HEK293 (cell line): ENCODE measurements around the gene PARD6G.
A peak's percentile ranks its signal among the peaks of the same experiment; 100 is the strongest.

ENCODE experiments used
- CTCF ChIA-PET: fragments of 350-600 bp; formaldehyde crosslinking; extraction: SDS; loops from one replicate; lab custom pipeline; 2021; ENCODE audit warnings: antibody characterized with exemption; lab: Yijun Ruan, JAX
- POLR2A ChIA-PET: fragments of 300-600 bp; formaldehyde crosslinking; extraction: SDS; loops from one replicate; lab custom pipeline; 2020; ENCODE audit warnings: antibody characterized with exemption, inconsistent platforms; lab: Yijun Ruan, JAX
- H3K27ac ChIP-seq: fragments of 200-500 bp; sonication (Bioruptor generic); 2 replicates; pipeline ENCODE4 v1.5.1; 2014; ENCODE audit warnings: low read depth, low read length, control low read depth, inconsistent platforms; ENCODE audit errors: extremely low read depth
- H3K36me3 ChIP-seq, 2 experiments: fragments of 200-500 bp in 1 of 2; sonication (Bioruptor generic) in 1 of 2; 1 replicate in 1 of 2; 2 replicates in 1 of 2; pipeline ENCODE4 v1.5.1; 2014 to 2017; ENCODE audit warnings: inconsistent platforms in 2 of 2, low read length in 2 of 2; ENCODE audit not compliant: control insufficient read depth in 2 of 2, insufficient read depth in 1 of 2
- H3K4me1 ChIP-seq: fragments of 200-500 bp; sonication (Bioruptor generic); 2 replicates; pipeline ENCODE4 v1.5.1; 2014; ENCODE audit warnings: mild to moderate bottlenecking, low read length, inconsistent platforms; ENCODE audit not compliant: control insufficient read depth, insufficient read depth
- H3K4me3 ChIP-seq: 2 replicates; pipeline ENCODE4 v1.5.1; 2011; ENCODE audit warnings: low read depth, mild to moderate bottlenecking, control low read depth, low read length, moderate library complexity
- H3K9me3 ChIP-seq: fragments of 200-500 bp; sonication (Bioruptor generic); 2 replicates; pipeline ENCODE4 v1.5.1; 2014; ENCODE audit warnings: low read depth, low read length, inconsistent platforms; ENCODE audit not compliant: control insufficient read depth, insufficient read depth
- IKZF3 ChIP-seq: fragments of 450-650 bp; IDR thresholded peaks from 2 replicates; pipeline ENCODE4 v1.5.0; 2018; ENCODE audit warnings: missing biosample characterization, mild to moderate bottlenecking, missing genetic modification characterization, moderate library complexity
- PRDM1 ChIP-seq: fragments of 450-650 bp; formaldehyde crosslinking; IDR thresholded peaks from 2 replicates; pipeline ENCODE4; 2016; ENCODE audit warnings: missing biosample characterization, missing genetic modification characterization
- ZBTB20 ChIP-seq: fragments of 450-650 bp; formaldehyde crosslinking; IDR thresholded peaks from 2 replicates; pipeline ENCODE4 v1.5.1; 2016; ENCODE audit warnings: missing biosample characterization, missing genetic modification characterization
- ZBTB26 ChIP-seq: fragments of 450-650 bp; formaldehyde crosslinking; optimal IDR thresholded peaks from 2 replicates; pipeline ENCODE3; 2016; ENCODE audit warnings: missing biosample characterization, mild to moderate bottlenecking, missing genetic modification characterization
- ZBTB44 ChIP-seq: fragments of 450-650 bp; IDR thresholded peaks from 2 replicates; pipeline ENCODE4 v1.5.1; 2018; ENCODE audit warnings: missing biosample characterization, mild to moderate bottlenecking, missing genetic modification characterization
- ZBTB48 ChIP-seq: fragments of 450-650 bp; formaldehyde crosslinking; IDR thresholded peaks from 2 replicates; pipeline ENCODE4 v1.5.1; 2016; ENCODE audit warnings: missing biosample characterization, missing genetic modification characterization
- ZFHX2 ChIP-seq: fragments of 450-650 bp; formaldehyde crosslinking; conservative IDR thresholded peaks from 2 replicates; pipeline ENCODE4 v1.5.1; 2016; ENCODE audit warnings: missing biosample characterization, missing genetic modification characterization
- ZNF133 ChIP-seq: fragments of 450-650 bp; formaldehyde crosslinking; IDR thresholded peaks from 2 replicates; pipeline ENCODE4 v1.5.1; 2016; ENCODE audit warnings: missing biosample characterization, missing genetic modification characterization
- ZNF146 ChIP-seq: fragments of 450-650 bp; formaldehyde crosslinking; IDR thresholded peaks from 2 replicates; pipeline ENCODE4 v1.5.1; 2016; ENCODE audit warnings: missing biosample characterization, missing genetic modification characterization
- ZNF169 ChIP-seq: fragments of 450-650 bp; formaldehyde crosslinking; IDR thresholded peaks from 2 replicates; pipeline ENCODE4 v1.5.1; 2016; ENCODE audit warnings: missing biosample characterization, missing genetic modification characterization
- ZNF202 ChIP-seq: fragments of 450-650 bp; formaldehyde crosslinking; IDR thresholded peaks from 2 replicates; pipeline ENCODE4 v1.5.1; 2016; ENCODE audit warnings: missing biosample characterization, missing genetic modification characterization, borderline replicate concordance
- ZNF239 ChIP-seq: fragments of 450-650 bp; formaldehyde crosslinking; IDR thresholded peaks from 2 replicates; pipeline ENCODE4 v1.5.1; 2016; ENCODE audit warnings: missing biosample characterization, missing genetic modification characterization
- ZNF266 ChIP-seq: fragments of 450-650 bp; formaldehyde crosslinking; IDR thresholded peaks from 2 replicates; pipeline ENCODE4 v1.5.1; 2016; ENCODE audit warnings: missing biosample characterization, missing genetic modification characterization, low read depth
- ZNF341 ChIP-seq: fragments of 450-650 bp; formaldehyde crosslinking; IDR thresholded peaks from 2 replicates; pipeline ENCODE4; 2016; ENCODE audit warnings: low read depth, missing biosample characterization, missing genetic modification characterization
- ZNF350 ChIP-seq: fragments of 450-650 bp; formaldehyde crosslinking; IDR thresholded peaks from 2 replicates; pipeline ENCODE4 v1.5.0; 2017; ENCODE audit warnings: missing biosample characterization, mild to moderate bottlenecking, missing genetic modification characterization
- ZNF404 ChIP-seq: fragments of 450-650 bp; formaldehyde crosslinking; IDR thresholded peaks from 2 replicates; pipeline ENCODE4 v1.5.1; 2017; ENCODE audit warnings: missing biosample characterization, missing genetic modification characterization
- ZNF510 ChIP-seq: fragments of 450-650 bp; formaldehyde crosslinking; IDR thresholded peaks from 2 replicates; pipeline ENCODE4 v1.5.1; 2018; ENCODE audit warnings: mild to moderate bottlenecking, missing genetic modification characterization, missing biosample characterization; ENCODE audit not compliant: insufficient replicate concordance
- ZNF514 ChIP-seq: fragments of 450-650 bp; formaldehyde crosslinking; IDR thresholded peaks from 2 replicates; pipeline ENCODE4 v1.5.1; 2016; ENCODE audit warnings: missing biosample characterization, missing genetic modification characterization
- ZNF76 ChIP-seq: fragments of 450-650 bp; formaldehyde crosslinking; IDR thresholded peaks from 2 replicates; pipeline ENCODE4; 2016; ENCODE audit warnings: low read depth, missing biosample characterization, missing genetic modification characterization, borderline replicate concordance
- TF ChIP-seq, protein P1 (sequence below): fragments of 450-650 bp; formaldehyde crosslinking; IDR thresholded peaks from 2 replicates; pipeline ENCODE4 v1.5.1; 2016; ENCODE audit warnings: missing biosample characterization, missing genetic modification characterization, borderline replicate concordance
- TF ChIP-seq, protein P2 (sequence below): fragments of 450-650 bp; formaldehyde crosslinking; IDR thresholded peaks from 2 replicates; pipeline ENCODE4 v1.5.1; 2017; ENCODE audit warnings: missing biosample characterization, missing genetic modification characterization
- TF ChIP-seq, protein P3 (sequence below): fragments of 450-650 bp; formaldehyde crosslinking; IDR thresholded peaks from 2 replicates; pipeline ENCODE4 v1.5.0; 2017; ENCODE audit warnings: missing biosample characterization, missing genetic modification characterization, borderline replicate concordance
- TF ChIP-seq, protein P4 (sequence below): fragments of 450-650 bp; formaldehyde crosslinking; IDR thresholded peaks from 2 replicates; pipeline ENCODE4 v1.5.1; 2016; ENCODE audit warnings: missing biosample characterization, missing genetic modification characterization, low read depth

PARD6G gene

GRCh38 chr18:80245781-80246444 is 1.4 kb downstream of the PARD6G start:
- ChIA-PET CTCF (interaction anchor here (0.9 kb wide), 1 partner anchor 88 kb away, joined by 4 read pairs; no protein-coding TSS in a partner anchor), POLR2A (no interaction called here)
- H3K4me1 ChIP-seq: 0 out of 2 replicates have a peak, but pooled peaks cover 4% of the 10 kb centered on the region
- TF ChIP-seq ZBTB48 (tag by site-specific recombination) (no peak), ZNF341 (tag by site-specific recombination) (peak; percentile 96), ZNF266 (tag by site-specific recombination) (no peak), ZNF76 (no peak), ZNF514 (tag by site-specific recombination) (no peak), ZNF169 (tag by site-specific recombination) (no peak), ZBTB26 (peak; percentile 58), ZBTB44 (tag by site-specific recombination) (no peak), ZNF133 (tag by site-specific recombination) (no peak), ZFHX2 (peak; percentile 62), ZNF239 (tag by site-specific recombination) (no peak), ZNF510 (tag by site-specific recombination) (no peak), ZNF146 (tag by site-specific recombination) (no peak), ZNF202 (tag by site-specific recombination) (no peak), ZBTB20 (tag by site-specific recombination) (no peak), ZNF404 (tag by site-specific recombination) (no peak), ZNF350 (tag by site-specific recombination) (no peak), IKZF3 (no peak), PRDM1 (no peak)
- TF ChIP-seq, protein P1, sequence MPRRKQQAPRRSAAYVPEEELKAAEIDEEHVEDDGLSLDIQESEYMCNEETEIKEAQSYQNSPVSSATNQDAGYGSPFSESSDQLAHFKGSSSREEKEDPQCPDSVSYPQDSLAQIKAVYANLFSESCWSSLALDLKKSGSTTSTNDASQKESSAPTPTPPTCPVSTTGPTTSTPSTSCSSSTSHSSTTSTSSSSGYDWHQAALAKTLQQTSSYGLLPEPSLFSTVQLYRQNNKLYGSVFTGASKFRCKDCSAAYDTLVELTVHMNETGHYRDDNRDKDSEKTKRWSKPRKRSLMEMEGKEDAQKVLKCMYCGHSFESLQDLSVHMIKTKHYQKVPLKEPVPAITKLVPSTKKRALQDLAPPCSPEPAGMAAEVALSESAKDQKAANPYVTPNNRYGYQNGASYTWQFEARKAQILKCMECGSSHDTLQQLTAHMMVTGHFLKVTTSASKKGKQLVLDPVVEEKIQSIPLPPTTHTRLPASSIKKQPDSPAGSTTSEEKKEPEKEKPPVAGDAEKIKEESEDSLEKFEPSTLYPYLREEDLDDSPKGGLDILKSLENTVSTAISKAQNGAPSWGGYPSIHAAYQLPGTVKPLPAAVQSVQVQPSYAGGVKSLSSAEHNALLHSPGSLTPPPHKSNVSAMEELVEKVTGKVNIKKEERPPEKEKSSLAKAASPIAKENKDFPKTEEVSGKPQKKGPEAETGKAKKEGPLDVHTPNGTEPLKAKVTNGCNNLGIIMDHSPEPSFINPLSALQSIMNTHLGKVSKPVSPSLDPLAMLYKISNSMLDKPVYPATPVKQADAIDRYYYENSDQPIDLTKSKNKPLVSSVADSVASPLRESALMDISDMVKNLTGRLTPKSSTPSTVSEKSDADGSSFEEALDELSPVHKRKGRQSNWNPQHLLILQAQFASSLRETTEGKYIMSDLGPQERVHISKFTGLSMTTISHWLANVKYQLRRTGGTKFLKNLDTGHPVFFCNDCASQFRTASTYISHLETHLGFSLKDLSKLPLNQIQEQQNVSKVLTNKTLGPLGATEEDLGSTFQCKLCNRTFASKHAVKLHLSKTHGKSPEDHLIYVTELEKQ: no peak
- TF ChIP-seq, protein P2, sequence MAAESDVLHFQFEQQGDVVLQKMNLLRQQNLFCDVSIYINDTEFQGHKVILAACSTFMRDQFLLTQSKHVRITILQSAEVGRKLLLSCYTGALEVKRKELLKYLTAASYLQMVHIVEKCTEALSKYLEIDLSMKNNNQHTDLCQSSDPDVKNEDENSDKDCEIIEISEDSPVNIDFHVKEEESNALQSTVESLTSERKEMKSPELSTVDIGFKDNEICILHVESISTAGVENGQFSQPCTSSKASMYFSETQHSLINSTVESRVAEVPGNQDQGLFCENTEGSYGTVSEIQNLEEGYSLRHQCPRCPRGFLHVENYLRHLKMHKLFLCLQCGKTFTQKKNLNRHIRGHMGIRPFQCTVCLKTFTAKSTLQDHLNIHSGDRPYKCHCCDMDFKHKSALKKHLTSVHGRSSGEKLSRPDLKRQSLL (tag by site-specific recombination): no peak
- TF ChIP-seq, protein P3, sequence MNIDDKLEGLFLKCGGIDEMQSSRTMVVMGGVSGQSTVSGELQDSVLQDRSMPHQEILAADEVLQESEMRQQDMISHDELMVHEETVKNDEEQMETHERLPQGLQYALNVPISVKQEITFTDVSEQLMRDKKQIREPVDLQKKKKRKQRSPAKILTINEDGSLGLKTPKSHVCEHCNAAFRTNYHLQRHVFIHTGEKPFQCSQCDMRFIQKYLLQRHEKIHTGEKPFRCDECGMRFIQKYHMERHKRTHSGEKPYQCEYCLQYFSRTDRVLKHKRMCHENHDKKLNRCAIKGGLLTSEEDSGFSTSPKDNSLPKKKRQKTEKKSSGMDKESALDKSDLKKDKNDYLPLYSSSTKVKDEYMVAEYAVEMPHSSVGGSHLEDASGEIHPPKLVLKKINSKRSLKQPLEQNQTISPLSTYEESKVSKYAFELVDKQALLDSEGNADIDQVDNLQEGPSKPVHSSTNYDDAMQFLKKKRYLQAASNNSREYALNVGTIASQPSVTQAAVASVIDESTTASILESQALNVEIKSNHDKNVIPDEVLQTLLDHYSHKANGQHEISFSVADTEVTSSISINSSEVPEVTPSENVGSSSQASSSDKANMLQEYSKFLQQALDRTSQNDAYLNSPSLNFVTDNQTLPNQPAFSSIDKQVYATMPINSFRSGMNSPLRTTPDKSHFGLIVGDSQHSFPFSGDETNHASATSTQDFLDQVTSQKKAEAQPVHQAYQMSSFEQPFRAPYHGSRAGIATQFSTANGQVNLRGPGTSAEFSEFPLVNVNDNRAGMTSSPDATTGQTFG (tag by site-specific recombination): no peak
- TF ChIP-seq, protein P4, sequence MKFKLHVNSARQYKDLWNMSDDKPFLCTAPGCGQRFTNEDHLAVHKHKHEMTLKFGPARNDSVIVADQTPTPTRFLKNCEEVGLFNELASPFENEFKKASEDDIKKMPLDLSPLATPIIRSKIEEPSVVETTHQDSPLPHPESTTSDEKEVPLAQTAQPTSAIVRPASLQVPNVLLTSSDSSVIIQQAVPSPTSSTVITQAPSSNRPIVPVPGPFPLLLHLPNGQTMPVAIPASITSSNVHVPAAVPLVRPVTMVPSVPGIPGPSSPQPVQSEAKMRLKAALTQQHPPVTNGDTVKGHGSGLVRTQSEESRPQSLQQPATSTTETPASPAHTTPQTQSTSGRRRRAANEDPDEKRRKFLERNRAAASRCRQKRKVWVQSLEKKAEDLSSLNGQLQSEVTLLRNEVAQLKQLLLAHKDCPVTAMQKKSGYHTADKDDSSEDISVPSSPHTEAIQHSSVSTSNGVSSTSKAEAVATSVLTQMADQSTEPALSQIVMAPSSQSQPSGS (tag by site-specific recombination): no peak

More at GRCh38 chr18:80245781-80246444, 1.4 kb downstream of the PARD6G start:
- Histone ChIP-seq H3K9me3 (no peaks in the 10 kb centered on the region), H3K4me3 (peak overlapping the region; percentile 62), H3K36me3 (no peaks in the 10 kb centered on the region), H3K27ac (no peak overlapping the region)
